ENCODE data around the gene NECTIN2.
"Not testable (repeated sequence)": the region's sequence is repeated elsewhere in the genome, so short reads cannot be mapped to it uniquely, and the experiment has no call there.

The NECTIN2 gene

DNA sequence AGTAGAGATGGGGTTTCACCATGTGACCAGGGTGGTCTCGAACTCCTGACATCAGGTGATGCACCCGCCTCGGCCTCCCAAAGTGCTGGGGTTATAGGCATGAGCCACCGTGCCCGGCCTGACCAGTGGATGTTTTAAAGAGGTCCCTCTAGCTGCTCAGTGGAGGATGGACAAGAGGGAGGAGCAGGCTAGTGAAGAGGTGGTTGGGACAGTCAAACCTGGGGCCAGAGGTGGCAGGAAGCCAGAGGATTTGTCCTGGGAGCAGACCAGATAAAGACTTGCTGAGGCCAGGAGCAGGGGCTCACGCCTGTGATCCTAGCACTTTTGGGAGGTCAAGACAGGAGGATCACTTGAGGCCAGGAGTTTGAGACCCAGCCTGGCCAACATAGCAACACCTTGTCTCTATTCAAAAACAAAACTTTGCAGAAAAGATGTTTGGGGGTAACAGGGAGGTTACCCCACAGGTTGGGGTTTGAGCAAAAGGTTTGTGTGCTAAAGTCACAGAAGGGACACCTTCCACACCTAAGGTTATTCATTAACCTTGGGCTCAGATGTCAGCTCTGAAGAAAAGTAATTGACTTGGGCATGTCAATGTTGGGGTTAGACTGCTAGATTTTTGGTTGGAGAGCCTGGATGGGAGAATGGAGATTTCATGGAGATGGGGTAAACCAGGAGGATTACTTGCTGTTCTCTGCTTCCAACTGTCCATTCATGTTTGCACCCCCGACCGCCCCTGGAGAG, 28.2 kb upstream of the NECTIN2 start:
- DNase-seq, result no peak

DNA sequence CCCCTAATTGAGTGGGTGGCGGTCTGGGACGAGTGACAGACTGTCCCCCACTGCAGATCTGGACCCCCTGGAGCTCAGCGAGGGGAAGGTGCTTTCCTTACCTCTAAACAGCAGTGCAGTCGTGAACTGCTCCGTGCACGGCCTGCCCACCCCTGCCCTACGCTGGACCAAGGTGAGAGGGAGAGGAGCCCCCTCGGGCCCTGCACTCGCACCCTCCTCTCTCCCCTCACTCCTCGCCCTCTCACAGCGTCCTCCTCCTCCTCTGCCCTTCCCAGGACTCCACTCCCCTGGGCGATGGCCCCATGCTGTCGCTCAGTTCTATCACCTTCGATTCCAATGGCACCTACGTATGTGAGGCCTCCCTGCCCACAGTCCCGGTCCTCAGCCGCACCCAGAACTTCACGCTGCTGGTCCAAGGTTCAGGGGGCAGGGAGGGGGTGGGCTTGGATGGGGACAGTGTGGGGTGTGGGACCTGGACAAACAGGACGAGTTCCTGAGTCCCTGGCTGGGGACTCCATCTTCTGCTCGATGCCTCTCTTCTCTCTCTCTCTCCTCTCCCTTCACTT, 27.5 kb upstream of the NECTIN2 start:
- no peak for DNase-seq

DNA sequence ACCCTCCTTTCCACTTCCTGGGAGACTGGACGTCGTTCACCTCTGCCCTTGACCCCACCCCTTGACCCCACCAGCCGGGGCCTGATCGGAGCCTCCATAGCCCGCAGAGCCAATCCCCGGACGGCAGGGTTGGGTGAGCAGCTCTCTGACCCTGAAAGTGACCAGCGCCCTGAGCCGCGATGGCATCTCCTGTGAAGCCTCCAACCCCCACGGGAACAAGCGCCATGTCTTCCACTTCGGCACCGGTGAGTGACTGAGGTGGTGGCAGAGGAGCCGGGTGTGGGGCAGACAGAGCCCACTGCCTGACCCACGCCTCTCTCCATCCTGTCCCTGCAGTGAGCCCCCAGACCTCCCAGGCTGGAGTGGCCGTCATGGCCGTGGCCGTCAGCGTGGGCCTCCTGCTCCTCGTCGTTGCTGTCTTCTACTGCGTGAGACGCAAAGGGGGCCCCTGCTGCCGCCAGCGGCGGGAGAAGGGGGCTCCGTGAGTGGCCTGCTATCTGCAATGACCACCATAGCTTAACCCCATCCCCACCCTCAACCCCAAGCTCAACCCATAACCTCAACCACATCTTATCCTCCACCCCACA, 26.8 kb upstream of the NECTIN2 start:
- DNase-seq, result no peak

DNA sequence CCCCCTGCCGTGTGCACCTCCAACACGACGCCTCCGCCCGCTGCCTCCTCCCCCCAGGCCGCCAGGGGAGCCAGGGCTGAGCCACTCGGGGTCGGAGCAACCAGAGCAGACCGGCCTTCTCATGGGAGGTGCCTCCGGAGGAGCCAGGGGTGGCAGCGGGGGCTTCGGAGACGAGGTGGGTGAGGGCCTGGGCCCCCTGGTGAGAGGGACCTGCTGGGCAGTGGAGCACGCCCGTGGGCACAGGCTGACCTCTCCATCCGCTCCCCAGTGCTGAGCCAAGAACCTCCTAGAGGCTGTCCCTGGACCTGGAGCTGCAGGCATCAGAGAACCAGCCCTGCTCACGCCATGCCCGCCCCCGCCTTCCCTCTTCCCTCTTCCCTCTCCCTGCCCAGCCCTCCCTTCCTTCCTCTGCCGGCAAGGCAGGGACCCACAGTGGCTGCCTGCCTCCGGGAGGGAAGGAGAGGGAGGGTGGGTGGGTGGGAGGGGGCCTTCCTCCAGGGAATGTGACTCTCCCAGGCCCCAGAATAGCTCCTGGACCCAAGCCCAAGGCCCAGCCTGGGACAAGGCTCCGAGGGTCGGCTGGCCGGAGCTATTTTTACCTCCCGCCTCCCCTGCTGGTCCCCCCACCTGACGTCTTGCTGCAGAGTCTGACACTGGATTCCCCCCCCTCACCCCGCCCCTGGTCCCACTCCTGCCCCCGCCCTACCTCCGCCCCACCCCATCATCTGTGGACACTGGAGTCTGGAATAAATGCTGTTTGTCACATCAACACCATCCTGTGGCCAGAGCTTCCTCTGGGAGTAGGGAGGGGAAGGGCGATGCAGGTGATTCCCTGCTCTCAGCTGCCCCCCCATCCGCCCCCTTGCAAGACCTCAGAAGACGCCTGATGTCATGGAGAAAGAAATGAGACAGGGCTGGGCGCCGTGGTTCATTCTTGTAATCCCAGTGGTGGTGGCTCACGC, 25.2 kb upstream of the NECTIN2 start:
- no peak for DNase-seq

DNA sequence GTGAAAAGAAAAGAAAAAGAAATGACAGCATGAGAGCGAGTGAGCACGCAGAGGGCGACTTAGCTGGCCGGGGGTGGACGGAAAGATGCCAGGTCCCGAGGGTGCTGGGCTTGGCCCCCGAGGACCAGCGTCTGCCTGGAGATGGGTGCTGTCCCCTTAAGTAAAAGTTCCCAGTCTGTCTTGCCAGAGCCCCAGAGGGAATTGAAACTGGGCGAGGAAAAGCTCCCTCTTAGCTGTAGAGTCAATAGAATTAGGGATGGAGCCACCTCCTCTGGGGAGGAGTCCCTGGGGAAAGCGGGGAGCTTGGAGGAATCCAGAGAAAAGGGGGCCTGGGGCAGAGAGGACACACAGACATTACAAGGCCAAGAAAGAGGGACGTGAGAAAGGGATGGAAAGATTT, 23.9 kb upstream of the NECTIN2 start:
- DNase-seq, result no peak

DNA sequence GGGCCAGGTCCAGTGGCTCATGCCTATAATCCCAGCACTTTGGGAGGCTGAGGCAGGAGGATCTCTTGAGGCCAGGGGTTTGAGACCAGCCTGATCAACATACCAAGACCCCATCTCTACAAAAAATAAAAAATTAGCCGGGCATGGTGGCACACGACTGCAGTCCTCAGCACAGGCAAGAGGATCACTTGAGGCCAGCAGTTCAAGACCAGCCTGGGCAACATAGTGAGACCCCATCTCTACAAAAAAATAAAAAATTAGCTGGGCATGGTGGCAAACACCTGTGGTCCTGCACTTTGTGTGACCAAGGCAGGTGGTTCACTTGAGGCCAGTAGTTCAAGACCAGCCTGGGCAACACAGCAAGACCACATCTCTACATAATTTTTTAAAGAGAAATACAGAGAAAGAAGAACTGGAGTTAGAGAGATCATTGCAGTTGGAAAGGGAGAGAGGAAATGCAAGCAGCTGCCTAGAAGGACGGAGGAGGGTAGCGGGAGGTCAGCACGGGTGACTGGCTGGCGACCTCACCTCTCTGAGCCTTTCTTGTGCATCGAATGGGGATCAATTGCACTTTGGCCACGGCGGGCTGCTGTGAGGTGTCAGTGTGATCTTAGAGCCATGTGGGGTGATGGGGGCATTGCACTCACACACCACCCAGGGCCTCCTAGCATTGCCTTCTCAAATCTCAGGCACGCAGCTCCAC, 23.3 kb upstream of the NECTIN2 start:
- no peak for DNase-seq

DNA sequence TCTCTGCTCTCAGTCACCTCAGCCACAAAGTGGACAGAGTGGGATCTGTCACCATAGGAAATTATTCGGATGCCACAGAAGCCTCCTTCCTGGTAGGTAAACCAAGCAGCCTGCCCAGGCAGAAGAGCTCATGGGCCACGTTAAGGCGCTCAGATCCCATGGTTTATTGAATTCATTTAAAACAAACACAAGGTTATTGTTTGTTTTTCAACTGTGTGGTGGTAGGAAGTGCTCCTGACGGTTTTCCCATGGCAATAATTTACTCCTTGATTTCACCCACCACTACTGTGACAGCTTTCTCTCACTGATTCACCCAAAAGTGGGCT, 22.8 kb upstream of the NECTIN2 start:
- no peak for DNase-seq

DNA sequence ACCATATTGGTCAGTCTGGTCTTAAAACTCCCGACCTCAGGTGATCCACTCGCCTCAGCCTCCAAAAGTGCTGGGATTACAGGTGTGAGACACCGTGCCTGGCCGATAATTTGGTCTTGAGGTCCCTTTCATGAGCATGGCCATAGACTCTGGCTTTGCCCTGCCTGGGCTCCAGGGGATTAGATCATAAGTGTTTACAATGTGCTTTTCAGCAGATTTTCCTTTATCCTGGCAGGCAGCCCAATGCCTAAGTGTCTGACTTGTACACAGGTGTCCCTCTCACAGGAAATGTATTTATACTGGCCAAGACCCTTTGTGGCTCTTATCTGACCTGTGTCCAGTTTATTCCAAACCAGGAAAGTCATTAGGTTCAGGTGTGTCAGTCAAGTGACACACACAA, 21.3 kb upstream of the NECTIN2 start:
- DNase-seq, result peak; percentile 80

DNA sequence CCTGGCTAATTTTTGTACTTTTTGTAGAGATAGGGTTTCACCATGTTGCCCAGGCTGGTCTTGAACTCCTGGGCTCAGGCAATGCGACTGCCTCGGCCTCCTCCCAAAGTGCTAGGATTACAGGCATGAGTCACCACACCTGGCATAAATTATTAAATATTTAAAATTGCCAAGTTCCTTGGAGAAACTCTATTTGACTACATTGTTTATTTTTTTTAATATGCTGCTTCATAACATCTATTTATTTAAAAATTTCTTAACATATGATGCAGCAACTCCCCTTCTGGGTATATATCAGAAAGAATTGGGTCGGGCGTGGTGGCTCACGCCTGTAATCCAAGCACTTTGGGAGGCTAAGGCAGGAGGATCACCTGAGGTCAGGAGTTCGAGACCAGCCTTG, 13.2 kb upstream of the NECTIN2 start:
- not testable (repeated sequence) for DNase-seq

DNA sequence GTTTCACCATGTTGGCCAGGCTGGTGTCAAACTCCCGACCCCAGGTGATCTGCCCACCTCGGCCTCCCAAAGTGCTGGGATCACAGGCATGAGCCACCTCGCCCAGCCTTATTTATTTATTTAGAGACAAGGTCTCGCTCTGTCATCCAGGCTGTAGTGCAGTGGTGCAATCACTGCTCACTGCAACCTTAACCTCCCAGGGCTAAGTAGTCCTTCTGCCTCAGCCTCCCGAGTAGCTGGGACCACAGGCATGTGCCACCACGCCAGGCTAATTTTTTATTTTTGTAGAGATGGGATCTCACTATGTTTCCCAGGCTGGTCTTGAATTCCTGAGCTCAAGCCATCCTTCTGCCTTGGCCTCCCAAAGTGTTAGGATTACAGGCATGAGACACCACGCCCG, 11.7 kb upstream of the NECTIN2 start:
- DNase-seq, result not testable (repeated sequence)

DNA sequence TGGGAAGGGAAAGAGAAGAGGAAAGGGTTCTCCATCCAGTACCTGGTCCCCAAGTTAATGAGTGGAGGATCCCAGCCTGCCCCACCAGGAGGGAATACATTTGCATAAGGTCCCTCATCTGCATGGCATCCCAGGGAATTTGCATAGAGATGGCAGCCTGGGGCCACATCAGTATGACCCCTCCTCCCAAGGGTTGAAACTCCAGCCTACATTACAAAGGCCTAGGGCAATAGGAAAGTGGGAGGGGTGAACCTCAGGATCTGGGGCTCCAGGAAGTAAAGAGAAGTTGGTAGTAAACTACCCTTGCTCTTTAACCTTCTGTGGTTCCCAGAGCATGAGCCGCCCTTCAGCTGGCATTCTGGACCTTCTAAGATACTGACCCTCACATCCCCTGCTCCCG, 6.8 kb upstream of the NECTIN2 start:
- no peak for DNase-seq

DNA sequence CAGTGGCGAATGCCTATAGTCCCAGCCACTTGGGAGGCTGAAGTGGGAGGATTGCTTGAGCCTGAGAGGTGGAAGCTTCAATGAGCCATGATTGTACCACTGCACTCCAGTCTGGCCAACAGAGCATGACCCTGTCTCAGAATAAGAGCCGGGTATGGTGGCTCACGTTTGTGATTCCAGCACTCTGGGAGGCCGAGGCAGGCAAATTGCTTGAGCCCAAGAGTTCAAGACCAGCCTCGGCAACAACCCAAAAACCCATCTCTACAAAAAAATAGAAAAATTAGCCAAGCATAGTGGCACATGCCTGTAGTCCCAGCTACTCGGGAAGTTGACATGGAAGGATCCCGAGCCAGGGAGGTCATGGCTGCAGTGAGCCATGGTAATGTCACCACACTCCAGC, 5.3 kb upstream of the NECTIN2 start:
- DNase-seq, result no peak

DNA sequence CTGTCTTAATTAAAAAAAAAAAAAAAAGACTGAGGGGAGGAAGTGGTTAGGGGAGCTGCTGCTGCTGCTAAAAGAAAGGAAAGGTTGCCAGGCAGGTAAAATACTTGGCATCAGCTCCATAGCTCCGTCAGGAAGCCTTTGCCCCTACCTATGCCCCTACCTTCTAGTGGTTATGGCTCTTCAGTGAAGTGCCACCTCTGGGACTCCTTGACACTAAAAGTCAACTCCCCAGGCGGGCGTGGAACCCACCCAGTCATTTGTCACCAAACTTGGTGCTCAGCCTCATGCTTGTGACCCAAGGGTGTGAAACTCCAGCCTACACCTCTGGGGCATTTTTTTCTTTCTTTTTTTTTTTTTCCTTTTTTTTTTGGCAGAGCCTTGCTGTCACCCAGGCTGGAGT, 4.9 kb upstream of the NECTIN2 start:
- DNase-seq, result no peak

DNA sequence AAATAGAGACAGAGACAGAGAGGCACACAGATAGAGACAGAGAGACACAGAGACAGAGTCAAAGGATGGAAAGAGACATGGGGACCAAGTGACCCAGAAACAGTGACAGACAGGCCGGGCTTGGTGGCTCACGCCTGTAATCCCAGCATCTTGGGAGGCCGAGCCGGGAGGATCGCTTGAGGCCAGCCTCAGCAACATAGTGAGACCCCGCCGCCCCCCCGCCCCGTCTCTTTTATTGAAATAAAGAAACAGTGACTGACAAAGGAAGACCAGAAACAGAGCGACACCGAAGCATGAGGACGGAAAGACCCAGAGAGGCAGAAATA, 848 bp upstream of the NECTIN2 start:
- no peak for DNase-seq

DNA sequence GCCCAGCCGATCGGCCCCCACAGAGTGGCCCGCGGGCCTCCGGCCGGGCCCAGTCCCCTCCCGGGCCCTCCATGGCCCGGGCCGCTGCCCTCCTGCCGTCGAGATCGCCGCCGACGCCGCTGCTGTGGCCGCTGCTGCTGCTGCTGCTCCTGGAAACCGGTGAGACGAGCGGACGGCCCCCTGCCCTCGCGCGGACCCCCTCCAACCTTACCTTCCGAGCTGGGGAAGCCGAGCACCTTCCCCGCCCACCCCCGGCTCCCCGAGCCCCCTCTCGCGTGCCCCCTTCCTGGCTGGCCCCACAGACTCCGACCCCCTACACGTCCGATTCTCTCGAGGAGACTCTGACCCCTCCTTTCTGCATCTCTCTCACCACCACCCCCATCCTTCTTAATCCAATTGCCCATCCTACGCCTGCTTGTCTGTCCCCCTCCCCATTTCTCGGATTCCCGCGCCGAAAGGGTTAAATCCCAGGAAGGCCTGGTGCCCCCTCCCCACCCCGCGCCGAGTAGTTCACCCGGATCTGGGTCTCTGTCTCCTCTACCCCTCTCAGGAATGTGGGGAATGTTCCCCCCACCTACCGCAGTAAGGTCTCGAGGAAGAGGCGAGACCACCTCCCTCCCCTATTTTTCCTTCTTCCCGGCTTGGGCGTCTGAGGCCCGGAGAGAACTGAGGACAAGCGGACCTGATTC, 502 bp downstream of the NECTIN2 start:
- DNase-seq, result peak; percentile 58

DNA sequence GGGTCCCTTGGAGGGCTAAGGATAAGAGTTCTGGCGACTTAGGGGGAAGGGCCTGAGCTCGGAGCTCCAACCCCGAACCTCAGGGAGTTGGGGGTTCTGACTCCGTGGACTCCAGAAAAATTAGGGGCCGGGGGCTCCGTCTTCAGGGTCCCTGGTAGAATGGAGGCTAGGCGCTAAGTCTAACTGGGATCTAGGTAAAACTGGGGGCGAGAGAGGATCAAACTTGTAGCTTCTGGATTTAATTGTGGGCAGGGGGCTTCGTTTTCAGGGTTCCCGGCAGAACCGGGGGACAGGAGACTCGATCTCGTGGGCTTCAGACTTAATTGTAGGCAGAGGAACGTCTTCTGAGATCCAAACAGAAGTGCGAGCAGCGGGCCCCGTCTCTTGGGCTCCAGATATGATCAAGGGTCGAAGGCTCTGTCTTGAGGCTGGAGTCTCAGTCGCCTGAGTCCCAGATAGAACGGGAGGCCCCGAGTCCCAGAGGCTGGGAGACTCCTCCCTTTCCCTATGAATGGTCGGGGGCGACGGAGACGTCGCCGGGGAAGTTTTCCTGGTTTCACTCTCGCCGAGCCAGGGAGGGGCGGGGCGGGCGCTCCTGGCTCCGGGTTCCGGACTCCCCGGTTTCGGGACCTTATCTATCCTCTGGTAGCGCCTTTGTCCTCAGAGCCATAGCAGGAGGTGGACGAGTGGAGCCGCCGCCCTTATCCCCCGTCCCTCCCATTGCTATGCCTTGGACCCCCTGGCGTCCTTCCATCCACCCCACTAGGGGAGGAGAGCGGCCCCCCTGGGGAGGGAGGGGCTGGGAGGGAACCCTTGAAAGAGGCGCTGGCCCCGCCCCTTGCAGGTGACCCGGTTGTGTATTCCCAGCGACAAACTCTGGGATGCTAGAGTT, 1.3 kb downstream of the NECTIN2 start:
- peak; percentile 76 for DNase-seq

DNA sequence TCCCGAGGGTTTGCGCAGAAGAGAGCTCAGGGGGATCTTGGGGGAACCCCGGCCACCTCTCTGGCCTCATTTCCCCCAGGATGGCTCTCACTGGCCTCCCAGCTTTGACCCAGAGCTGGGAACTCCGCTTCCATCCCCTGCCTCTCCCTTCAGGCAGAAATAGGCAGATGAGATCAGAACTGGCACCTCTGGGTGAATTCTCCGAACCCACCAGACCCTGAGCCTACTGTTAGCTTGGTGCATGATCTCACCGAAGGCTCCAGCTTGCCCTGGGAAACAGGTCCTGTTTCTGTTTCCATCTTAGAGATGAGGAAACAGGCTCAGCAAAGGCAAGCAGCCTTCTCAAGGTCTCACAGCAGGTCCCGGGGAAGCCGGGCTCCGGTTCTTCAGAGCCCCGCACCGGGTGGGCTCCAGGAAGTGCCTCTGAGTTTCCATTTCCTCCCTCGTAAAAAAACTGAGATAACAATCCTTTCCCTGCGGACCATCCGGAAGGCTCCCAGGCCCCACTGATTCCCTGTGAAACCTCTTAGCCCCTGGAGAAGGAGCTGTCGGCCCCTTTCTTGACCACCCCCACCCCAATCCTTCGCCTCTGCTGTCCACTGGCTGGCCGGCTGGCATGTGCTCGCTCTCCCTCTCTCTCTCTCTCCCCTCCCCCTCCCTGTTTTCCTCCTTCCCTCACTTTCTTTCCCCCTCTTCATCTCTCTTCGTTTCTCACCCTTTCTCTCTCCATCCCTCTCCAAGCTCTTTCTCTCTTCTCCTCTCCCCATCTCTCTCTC, 2.1 kb downstream of the NECTIN2 start:
- DNase-seq, result peak; percentile 65

DNA sequence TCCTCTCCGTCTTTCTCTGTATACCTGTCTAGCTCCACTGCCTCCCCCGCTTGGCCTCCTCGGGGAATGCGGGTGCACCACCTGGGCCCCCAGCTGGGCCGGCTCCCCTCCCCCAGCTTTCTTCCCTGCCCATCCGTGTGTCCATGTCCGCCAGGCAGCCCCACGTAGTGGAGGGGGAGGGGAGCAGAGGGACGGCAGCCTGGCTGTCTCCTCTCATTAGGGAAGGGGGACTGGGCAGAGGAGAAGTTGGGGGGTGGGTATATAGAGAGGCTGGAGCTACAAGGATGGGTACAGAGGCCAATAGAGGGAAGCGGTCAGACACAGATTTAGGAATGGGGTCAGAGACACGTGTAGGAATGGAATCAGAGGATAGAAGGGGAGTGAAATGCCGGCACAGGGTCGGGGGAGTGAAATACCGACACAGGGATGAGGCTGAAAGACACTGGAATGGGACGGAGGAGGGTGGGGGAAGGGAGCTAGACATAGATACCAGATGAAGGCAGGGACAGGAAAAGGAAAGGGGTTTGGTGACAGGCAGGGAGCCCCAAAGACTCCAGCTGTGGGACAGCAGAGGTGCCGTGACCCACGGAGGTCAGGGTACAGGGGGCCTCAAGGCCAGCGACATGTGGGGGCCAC, 2.8 kb downstream of the NECTIN2 start:
- peak; percentile 25 for DNase-seq

DNA sequence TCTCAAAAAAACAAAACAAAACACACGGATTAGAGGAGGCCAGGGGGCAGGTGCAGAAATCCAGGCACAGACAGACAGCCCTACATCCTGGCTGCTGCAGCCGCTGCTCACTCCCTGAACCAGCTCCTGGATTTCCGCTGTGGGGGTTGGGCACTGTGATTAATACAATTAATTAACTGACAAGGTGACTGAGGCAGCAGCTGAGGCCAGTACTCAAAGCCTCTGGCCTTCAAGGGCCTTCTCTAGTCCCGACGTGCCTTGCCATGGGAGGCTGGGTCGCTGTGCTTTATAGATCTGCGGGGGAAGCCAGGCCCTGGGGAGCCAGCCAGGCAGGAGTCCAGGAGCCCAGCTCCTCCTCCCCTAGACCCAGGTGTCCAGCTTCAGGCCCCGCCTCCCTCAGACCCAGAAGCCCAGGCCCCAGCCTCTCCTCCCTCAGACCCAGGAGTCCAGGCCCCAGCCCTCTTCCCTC, 4.6 kb downstream of the NECTIN2 start:
- DNase-seq, result peak; percentile 24

DNA sequence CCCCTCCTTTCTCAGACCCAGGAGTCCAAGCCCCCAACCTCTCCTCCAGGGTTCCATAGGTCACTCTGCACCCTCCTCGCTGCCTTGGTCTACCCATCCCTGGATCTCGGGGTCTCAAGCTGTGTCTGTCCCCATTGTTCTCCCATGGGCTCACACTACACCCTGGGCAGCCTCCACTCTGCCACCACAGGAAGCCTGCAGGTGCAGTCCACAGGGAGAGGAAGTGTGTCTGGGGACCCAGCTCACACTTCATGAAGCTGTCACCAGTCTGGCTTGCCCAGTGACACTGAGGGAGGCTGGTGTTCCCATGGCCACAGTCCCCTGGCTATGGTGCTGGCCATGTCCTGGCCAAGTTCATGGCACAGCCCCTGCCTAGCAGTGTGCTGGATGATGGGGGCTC, 5.3 kb downstream of the NECTIN2 start:
- peak; percentile 30 for DNase-seq
